ENCODE data around the gene NFATC1.

DNA sequence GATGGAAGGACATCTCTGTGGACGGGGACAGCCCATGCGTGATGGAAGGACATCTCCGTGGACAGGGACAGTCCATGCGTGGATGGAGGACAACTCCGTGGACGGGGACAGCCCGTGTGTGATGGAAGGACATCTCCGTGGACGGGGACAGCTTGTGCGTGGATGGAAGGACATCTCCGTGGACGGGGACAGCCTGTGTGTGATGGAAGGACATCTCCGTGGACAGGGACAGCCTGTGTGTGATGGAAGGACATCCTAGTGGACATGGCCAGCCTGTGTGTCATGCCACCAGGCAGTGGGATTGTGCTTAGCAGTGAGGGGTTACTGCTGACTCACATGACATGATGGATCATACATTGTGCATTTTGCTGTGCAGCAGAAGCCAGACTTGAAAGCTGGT lies 30.0 kb upstream of the NFATC1 start:
- TF ChIP-seq, protein P1, sequence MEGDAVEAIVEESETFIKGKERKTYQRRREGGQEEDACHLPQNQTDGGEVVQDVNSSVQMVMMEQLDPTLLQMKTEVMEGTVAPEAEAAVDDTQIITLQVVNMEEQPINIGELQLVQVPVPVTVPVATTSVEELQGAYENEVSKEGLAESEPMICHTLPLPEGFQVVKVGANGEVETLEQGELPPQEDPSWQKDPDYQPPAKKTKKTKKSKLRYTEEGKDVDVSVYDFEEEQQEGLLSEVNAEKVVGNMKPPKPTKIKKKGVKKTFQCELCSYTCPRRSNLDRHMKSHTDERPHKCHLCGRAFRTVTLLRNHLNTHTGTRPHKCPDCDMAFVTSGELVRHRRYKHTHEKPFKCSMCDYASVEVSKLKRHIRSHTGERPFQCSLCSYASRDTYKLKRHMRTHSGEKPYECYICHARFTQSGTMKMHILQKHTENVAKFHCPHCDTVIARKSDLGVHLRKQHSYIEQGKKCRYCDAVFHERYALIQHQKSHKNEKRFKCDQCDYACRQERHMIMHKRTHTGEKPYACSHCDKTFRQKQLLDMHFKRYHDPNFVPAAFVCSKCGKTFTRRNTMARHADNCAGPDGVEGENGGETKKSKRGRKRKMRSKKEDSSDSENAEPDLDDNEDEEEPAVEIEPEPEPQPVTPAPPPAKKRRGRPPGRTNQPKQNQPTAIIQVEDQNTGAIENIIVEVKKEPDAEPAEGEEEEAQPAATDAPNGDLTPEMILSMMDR (conservative IDR thresholded peaks at IDR 0.05 in 1 of 2, IDR thresholded peaks at IDR 0.05 in 1 of 2; ENCODE audit: low read depth in 1 of 2, low read length in 2 of 2) = no peak
- TF ChIP-seq EZH2 (IDR thresholded peaks at IDR 0.05; ENCODE audit: low read length, missing control alignments) = no peak
